IMR-90 (cell line): Measurements from ENCODE around the gene SPRR2E. TPM values are rescaled to one million over a fixed set of nuclear protein-coding genes. Genes with fewer than 3 reads are reported as not detected.

Experiments used
- ATAC-seq: fragments of 200-7000 bp; cut with Tn5 transposase; 2 replicates; pipeline ENCODE4 v1.9.1; 2020; ENCODE audit warnings: low read depth, mild to moderate bottlenecking, moderate library complexity
- BruUV-seq: library from RNA; stranded (reverse); fragments of 400-500 nt; replicated peaks from 2 replicates; lab custom pipeline; 2021; lab: Mats Ljungman, UMichigan
- CTCF ChIA-PET: fragments of 300-600 bp; formaldehyde crosslinking; extraction: SDS; loops from one replicate; lab custom pipeline; 2021; ENCODE audit warnings: antibody characterized with exemption; lab: Yijun Ruan, JAX
- POLR2A ChIA-PET: fragments of 300-600 bp; sonication (Branson Sonifier 250); formaldehyde crosslinking; loops from one replicate; lab custom pipeline; 2022; ENCODE audit warnings: antibody characterized with exemption; ENCODE audit not compliant: unreplicated experiment; lab: Charles Lee
- DNase-seq: peaks from one replicate; pipeline ENCODE4 v3.0.0; 2013
- H2AFZ ChIP-seq: replicated peaks from 2 replicates; pipeline ENCODE3; 2013; ENCODE audit warnings: low read length, mild to moderate bottlenecking; ENCODE audit not compliant: poor library complexity
- H2AK5ac ChIP-seq: 2 replicates; pipeline ENCODE4 v1.6.1; 2013; ENCODE audit warnings: low read depth, low read length, inconsistent platforms
- H2AK9ac ChIP-seq: replicated peaks from 2 replicates; pipeline ENCODE3; 2013; ENCODE audit warnings: mild to moderate bottlenecking, low read depth, low read length, moderate library complexity; ENCODE audit not compliant: poor library complexity
- H2BK120ac ChIP-seq: 2 replicates; pipeline ENCODE4 v1.6.1; 2013; ENCODE audit warnings: low read depth, low read length, inconsistent platforms
- H2BK15ac ChIP-seq: 3 replicates; pipeline ENCODE4 v1.6.1; 2013; ENCODE audit warnings: low read depth, low read length, inconsistent platforms
- H2BK20ac ChIP-seq: 2 replicates; pipeline ENCODE4 v1.6.1; 2013; ENCODE audit warnings: low read depth, mild to moderate bottlenecking, inconsistent platforms, low read length, moderate library complexity
- H2BK5ac ChIP-seq: 2 replicates; pipeline ENCODE4 v1.6.1; 2013; ENCODE audit warnings: mild to moderate bottlenecking, low read depth, low read length, inconsistent platforms; ENCODE audit not compliant: poor library complexity, severe bottlenecking
- H3K14ac ChIP-seq: replicated peaks from 2 replicates; pipeline ENCODE4 v1.6.1; 2013; ENCODE audit warnings: low read depth, low read length, inconsistent platforms
- H3K18ac ChIP-seq: 2 replicates; pipeline ENCODE4 v1.6.1; 2013; ENCODE audit warnings: low read depth, low read length, control low read depth
- H3K23ac ChIP-seq: 2 replicates; pipeline ENCODE4 v1.6.1; 2013; ENCODE audit warnings: low read depth, low read length, inconsistent platforms
- H3K27ac ChIP-seq: 2 replicates; pipeline ENCODE4 v1.5.1; 2013; ENCODE audit warnings: mild to moderate bottlenecking, control low read depth, low read length; ENCODE audit not compliant: insufficient read depth
- H3K27me3 ChIP-seq: 2 replicates; pipeline ENCODE4 v1.6.1; 2013; ENCODE audit warnings: low read length; ENCODE audit not compliant: control insufficient read depth, insufficient read depth
- H3K36me3 ChIP-seq: 2 replicates; pipeline ENCODE4 v1.6.1; 2013; ENCODE audit warnings: low read length, mixed read lengths; ENCODE audit not compliant: control insufficient read depth, insufficient read depth
- H3K4ac ChIP-seq: 2 replicates; pipeline ENCODE4 v1.6.1; 2013; ENCODE audit warnings: low read depth, low read length, inconsistent platforms
- H3K4me1 ChIP-seq: 2 replicates; pipeline ENCODE4 v1.6.1; 2013; ENCODE audit warnings: low read length, mixed read lengths; ENCODE audit not compliant: control insufficient read depth, insufficient read depth
- H3K4me2 ChIP-seq: 2 replicates; pipeline ENCODE4 v1.6.1; 2013; ENCODE audit warnings: low read depth, mild to moderate bottlenecking, control low read depth, low read length, moderate library complexity
- H3K4me3 ChIP-seq: 2 replicates; pipeline ENCODE4 v1.5.1; 2013; ENCODE audit warnings: low read depth, mild to moderate bottlenecking, control low read depth, low read length, moderate library complexity; ENCODE audit not compliant: insufficient read depth
- H3K56ac ChIP-seq: 2 replicates; pipeline ENCODE4 v1.6.1; 2013; ENCODE audit warnings: low read length, inconsistent platforms; ENCODE audit not compliant: insufficient read depth; ENCODE audit errors: extremely low read depth
- H3K79me1 ChIP-seq, 2 experiments: 2 replicates each; pipeline ENCODE4 v1.6.1; 2013; ENCODE audit warnings: low read length in 2 of 2, inconsistent platforms in 1 of 2, low read depth in 1 of 2
- H3K9ac ChIP-seq: 2 replicates; pipeline ENCODE4 v1.6.1; 2013; ENCODE audit warnings: low read depth, low read length, control low read depth
- H3K9me1 ChIP-seq: 2 replicates; pipeline ENCODE4 v1.6.1; 2013; ENCODE audit warnings: low read length, inconsistent platforms; ENCODE audit not compliant: insufficient read depth
- H3K9me3 ChIP-seq: 2 replicates; pipeline ENCODE4 v1.6.1; 2013; ENCODE audit warnings: low read length; ENCODE audit not compliant: control insufficient read depth, insufficient read depth
- H4K20me1 ChIP-seq: 2 replicates; pipeline ENCODE4 v1.6.1; 2013; ENCODE audit warnings: low read length, inconsistent platforms; ENCODE audit not compliant: insufficient read depth
- H4K5ac ChIP-seq: 2 replicates; pipeline ENCODE4 v1.6.1; 2013; ENCODE audit warnings: mild to moderate bottlenecking, low read depth, low read length, control low read depth
- H4K8ac ChIP-seq, 2 experiments: 2 replicates each; pipeline ENCODE4 v1.6.1; 2013; ENCODE audit warnings: low read depth in 2 of 2, low read length in 2 of 2, control low read depth in 1 of 2, inconsistent platforms in 1 of 2
- H4K91ac ChIP-seq: 2 replicates; pipeline ENCODE4 v1.6.1; 2013; ENCODE audit warnings: low read depth, low read length, inconsistent platforms; ENCODE audit not compliant: insufficient read depth
- BHLHE40 ChIP-seq: fragments of 150-350 bp; IDR thresholded peaks from 2 replicates; pipeline ENCODE4 v1.6.1; 2016; ENCODE audit warnings: mild to moderate bottlenecking, low read depth, low read length
- CEBPB ChIP-seq: IDR thresholded peaks from 2 replicates; pipeline ENCODE4 v1.6.1; 2012; ENCODE audit warnings: low read depth, low read length, improper control_type of control experiment
- MAFK ChIP-seq: IDR thresholded peaks from 2 replicates; pipeline ENCODE4 v1.6.1; 2012; ENCODE audit warnings: low read depth, low read length, improper control_type of control experiment
- MAZ ChIP-seq: IDR thresholded peaks from 2 replicates; pipeline ENCODE4 v1.6.1; 2012; ENCODE audit warnings: low read depth, mild to moderate bottlenecking, low read length, improper control_type of control experiment, moderate library complexity, borderline replicate concordance
- NFE2L2 ChIP-seq: fragments of 150-350 bp; IDR thresholded peaks from 2 replicates; pipeline ENCODE4 v1.6.1; 2016; ENCODE audit warnings: low read depth, mild to moderate bottlenecking, low read length
- RAD21 ChIP-seq: IDR thresholded peaks from 2 replicates; pipeline ENCODE4 v1.6.1; 2012; ENCODE audit warnings: low read length, improper control_type of control experiment
- RCOR1 ChIP-seq: IDR thresholded peaks from 2 replicates; pipeline ENCODE4 v1.6.1; 2012; ENCODE audit warnings: mild to moderate bottlenecking, low read length, improper control_type of control experiment; ENCODE audit not compliant: insufficient replicate concordance
- WGBS, 2 experiments: methylation state at CpG; one replicate each; pipeline versions ENCODE4 v1.1.5 to v1.1.7; 2013; ENCODE audit warnings: missing lambda C conversion rate in 2 of 2; ENCODE audit not compliant: insufficient read length in 1 of 2; ENCODE audit errors: extremely low coverage in 2 of 2; 5-methylcytosine and 5-hydroxymethylcytosine counted together
- dilution Hi-C: fragments of 300-500 bp; cut with HindIII; formaldehyde crosslinking; loops from one replicate; pipeline ENCODE4 v1.14.3; 2018; ENCODE audit warnings: low sequenced_read_pairs; ENCODE audit not compliant: unreplicated experiment
- in situ Hi-C: fragments of 300-500 bp; cut with MboI; formaldehyde crosslinking; loops from 3 replicates; pipeline ENCODE4 v1.14.3; 2019; ENCODE audit warnings: low sequenced_read_pairs, inconsistent platforms, mixed read lengths
- intact Hi-C: fragments of 100-400 bp; cut with micrococcal nuclease; formaldehyde crosslinking; loops from 2 replicates; pipeline ENCODE4 v1.10.0; 2022
- polyA plus RNA-seq, 3 experiments: library from polyadenylated mRNA; depleted of rRNA; stranded (reverse); fragments of >200 nt; gene quantifications; 2 replicates each; pipeline ENCODE4 v1.2.3, GENCODE V29; 2012; ENCODE audit warnings: low replicate concordance in 1 of 3
- total RNA-seq: library from RNA; depleted of rRNA; stranded (reverse); fragments of >200 nt; gene quantifications from 2 replicates; pipeline ENCODE4 v1.2.3, GENCODE V29; 2012
- TF ChIP-seq, protein P1 (sequence below): conservative IDR thresholded peaks from 2 replicates; pipeline ENCODE4 v1.5.1; 2012; ENCODE audit warnings: mild to moderate bottlenecking, low read depth, low read length, improper control_type of control experiment
- TF ChIP-seq, protein P2 (sequence below): fragments of 150-350 bp; IDR thresholded peaks from 2 replicates; pipeline ENCODE4 v1.6.1; 2016; ENCODE audit warnings: low read depth, mild to moderate bottlenecking, low read length, moderate library complexity, borderline replicate concordance

The SPRR2E gene
- total and polyA plus RNA-seq, 2 of the 4 experiments (the other 2 are of a cell fraction), result not detected

DNA sequence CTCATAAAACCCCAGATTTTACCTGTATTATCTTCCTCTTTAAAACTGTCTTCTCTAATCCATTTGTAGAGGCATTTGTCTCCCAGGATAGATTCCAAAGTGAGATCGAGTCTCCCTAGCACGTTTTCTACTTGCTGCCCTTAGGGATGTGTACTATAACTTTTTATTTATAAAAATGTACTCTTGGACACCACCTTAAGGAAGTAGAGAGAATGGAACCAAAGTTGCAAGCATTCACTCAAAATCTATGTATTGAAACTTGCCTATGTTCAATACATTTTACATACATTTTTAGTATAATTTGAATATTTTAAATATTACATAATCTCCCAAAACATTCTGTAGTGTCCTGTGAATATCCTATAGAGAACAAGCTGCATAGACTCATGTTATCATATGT lies 36.2 kb downstream of the SPRR2E start:
- no peak overlapping the region for H3K4ac ChIP-seq
- no peak for ATAC-seq
- in situ Hi-C loops (no loop called here), intact Hi-C loops (no loop called here), dilution Hi-C loops (no loop called here)
- H4K91ac ChIP-seq, result no peak overlapping the region
- H3K4me2 ChIP-seq, result no peak overlapping the region
- H3K9me3 ChIP-seq, result no peaks in the 10 kb centered on the region
- no peak overlapping the region for H3K14ac ChIP-seq
- H2BK120ac ChIP-seq, result no peak overlapping the region
- H3K27me3 ChIP-seq, result no peaks in the 10 kb centered on the region
- no peak overlapping the region for H4K5ac ChIP-seq
- H3K4me1 ChIP-seq, result no peaks in the 10 kb centered on the region
- TF ChIP-seq CEBPB, result no peak
- no peak for TF ChIP-seq MAFK
- TF ChIP-seq RCOR1, result no peak
- TF ChIP-seq, protein P1, sequence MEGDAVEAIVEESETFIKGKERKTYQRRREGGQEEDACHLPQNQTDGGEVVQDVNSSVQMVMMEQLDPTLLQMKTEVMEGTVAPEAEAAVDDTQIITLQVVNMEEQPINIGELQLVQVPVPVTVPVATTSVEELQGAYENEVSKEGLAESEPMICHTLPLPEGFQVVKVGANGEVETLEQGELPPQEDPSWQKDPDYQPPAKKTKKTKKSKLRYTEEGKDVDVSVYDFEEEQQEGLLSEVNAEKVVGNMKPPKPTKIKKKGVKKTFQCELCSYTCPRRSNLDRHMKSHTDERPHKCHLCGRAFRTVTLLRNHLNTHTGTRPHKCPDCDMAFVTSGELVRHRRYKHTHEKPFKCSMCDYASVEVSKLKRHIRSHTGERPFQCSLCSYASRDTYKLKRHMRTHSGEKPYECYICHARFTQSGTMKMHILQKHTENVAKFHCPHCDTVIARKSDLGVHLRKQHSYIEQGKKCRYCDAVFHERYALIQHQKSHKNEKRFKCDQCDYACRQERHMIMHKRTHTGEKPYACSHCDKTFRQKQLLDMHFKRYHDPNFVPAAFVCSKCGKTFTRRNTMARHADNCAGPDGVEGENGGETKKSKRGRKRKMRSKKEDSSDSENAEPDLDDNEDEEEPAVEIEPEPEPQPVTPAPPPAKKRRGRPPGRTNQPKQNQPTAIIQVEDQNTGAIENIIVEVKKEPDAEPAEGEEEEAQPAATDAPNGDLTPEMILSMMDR, result no peak
- no peak for TF ChIP-seq MAZ
- no peak for TF ChIP-seq BHLHE40
- TF ChIP-seq RAD21, result no peak
- no peak for TF ChIP-seq NFE2L2
- TF ChIP-seq, protein P2, sequence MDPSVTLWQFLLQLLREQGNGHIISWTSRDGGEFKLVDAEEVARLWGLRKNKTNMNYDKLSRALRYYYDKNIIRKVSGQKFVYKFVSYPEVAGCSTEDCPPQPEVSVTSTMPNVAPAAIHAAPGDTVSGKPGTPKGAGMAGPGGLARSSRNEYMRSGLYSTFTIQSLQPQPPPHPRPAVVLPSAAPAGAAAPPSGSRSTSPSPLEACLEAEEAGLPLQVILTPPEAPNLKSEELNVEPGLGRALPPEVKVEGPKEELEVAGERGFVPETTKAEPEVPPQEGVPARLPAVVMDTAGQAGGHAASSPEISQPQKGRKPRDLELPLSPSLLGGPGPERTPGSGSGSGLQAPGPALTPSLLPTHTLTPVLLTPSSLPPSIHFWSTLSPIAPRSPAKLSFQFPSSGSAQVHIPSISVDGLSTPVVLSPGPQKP, result no peak
- H3K18ac ChIP-seq, result no peak overlapping the region
- no peak overlapping the region for H2AFZ ChIP-seq
- H2BK15ac ChIP-seq, result no peak overlapping the region
- CTCF ChIA-PET, result no interaction called here
- H4K8ac ChIP-seq, result no peak overlapping the region
- DNase-seq, result no peak
- no peaks in the 10 kb centered on the region for H3K9me1 ChIP-seq
- no peaks in the 10 kb centered on the region for H3K79me1 ChIP-seq
- no peak overlapping the region for H2BK5ac ChIP-seq
- H2AK5ac ChIP-seq, result no peak overlapping the region
- no peaks in the 10 kb centered on the region for H4K20me1 ChIP-seq
- H2AK9ac ChIP-seq, result no peak overlapping the region
- no peak overlapping the region for H3K4me3 ChIP-seq
- no peak overlapping the region for H3K27ac ChIP-seq
- H3K36me3 ChIP-seq, result no peaks in the 10 kb centered on the region
- WGBS, 2 experiments, result no CpG with 5 or more reads among the region's 2 CpGs
- POLR2A ChIA-PET, result no interaction called here
- BruUV-seq, result no TSS peak
- H3K23ac ChIP-seq, result no peak overlapping the region
- no peak overlapping the region for H3K9ac ChIP-seq
- H3K56ac ChIP-seq, result no peak overlapping the region
- no peak overlapping the region for H2BK20ac ChIP-seq
